Measurements from ENCODE around the gene PTPRC.

- no peak for TF ChIP-seq RAD21 (conservative IDR thresholded peaks at IDR 0.05 in 1 of 2, IDR thresholded peaks at IDR 0.05 in 1 of 2)
- no peak for TF ChIP-seq JUNB (IDR thresholded peaks at IDR 0.05)
- TF ChIP-seq CTCF (IDR thresholded peaks at IDR 0.05): no peak
Measured at GRCh38 chr1:198747127-198747526, 108.3 kb downstream of the PTPRC start.
